GM12801 (cell line): ENCODE measurements around the gene TPD52L1.

Experiments used
- TF ChIP-seq, protein P1 (sequence below): IDR thresholded peaks from one replicate; pipeline ENCODE4 v1.5.1; 2011; ENCODE audit warnings: control low read depth; ENCODE audit not compliant: insufficient read length; ENCODE audit errors: extremely low read depth

TPD52L1 gene

DNA sequence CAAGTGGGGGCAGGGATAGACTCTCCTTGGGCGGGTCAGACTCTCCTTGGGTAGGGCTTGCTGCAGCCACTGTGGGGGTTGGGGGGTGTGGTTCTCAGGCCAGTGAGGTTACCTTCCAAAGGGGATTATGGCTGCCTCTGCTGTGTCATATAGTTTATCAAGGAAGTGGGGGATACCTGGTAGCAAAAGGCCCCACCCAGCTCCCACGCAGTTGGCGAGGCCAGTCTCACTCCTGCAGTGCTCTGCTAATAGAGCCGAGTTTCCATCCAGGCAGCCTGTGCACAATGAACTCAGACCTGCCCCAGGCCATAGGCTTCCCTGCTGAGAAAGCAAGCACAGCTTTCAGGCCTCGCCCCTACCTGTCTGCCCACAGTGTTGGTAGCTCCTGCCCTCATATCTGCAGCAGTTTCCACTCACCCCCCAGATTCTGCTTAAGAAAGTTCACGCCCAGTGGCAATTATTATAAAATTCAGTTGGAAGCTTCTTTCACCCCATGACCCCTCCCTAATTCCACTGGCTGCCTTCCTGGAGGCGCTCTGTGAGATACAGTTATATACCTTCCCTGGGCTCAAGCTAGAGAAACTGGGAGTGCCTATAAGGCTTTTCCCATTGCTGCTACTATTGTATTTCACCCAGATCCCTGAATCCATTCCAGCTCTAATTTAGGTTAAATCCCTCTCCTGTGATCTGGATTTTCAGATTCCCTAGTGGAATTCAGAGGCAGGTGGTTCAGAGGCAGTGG is 92.1 kb downstream of the TPD52L1 start:
- TF ChIP-seq, protein P1, sequence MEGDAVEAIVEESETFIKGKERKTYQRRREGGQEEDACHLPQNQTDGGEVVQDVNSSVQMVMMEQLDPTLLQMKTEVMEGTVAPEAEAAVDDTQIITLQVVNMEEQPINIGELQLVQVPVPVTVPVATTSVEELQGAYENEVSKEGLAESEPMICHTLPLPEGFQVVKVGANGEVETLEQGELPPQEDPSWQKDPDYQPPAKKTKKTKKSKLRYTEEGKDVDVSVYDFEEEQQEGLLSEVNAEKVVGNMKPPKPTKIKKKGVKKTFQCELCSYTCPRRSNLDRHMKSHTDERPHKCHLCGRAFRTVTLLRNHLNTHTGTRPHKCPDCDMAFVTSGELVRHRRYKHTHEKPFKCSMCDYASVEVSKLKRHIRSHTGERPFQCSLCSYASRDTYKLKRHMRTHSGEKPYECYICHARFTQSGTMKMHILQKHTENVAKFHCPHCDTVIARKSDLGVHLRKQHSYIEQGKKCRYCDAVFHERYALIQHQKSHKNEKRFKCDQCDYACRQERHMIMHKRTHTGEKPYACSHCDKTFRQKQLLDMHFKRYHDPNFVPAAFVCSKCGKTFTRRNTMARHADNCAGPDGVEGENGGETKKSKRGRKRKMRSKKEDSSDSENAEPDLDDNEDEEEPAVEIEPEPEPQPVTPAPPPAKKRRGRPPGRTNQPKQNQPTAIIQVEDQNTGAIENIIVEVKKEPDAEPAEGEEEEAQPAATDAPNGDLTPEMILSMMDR, result no peak

DNA sequence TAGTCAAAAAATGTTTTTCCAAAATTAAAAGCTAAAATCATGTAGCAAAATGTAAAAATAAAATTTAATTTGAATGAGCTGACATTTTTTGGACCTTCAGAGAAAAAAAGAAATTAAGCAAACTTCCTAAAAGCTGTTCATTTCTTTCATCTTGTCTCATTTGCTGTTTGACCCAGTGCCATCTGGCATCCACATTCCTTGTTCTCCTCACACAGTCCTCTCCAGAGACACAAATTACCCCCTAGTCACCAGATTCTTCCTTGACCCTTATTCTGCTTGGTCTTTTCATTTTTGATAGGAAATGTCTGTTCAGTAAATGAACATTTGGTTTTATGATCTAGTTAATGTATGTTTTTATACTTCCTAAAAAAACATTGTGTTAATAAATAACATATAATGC is 93.0 kb downstream of the TPD52L1 start:
- TF ChIP-seq, protein P1, result no peak

DNA sequence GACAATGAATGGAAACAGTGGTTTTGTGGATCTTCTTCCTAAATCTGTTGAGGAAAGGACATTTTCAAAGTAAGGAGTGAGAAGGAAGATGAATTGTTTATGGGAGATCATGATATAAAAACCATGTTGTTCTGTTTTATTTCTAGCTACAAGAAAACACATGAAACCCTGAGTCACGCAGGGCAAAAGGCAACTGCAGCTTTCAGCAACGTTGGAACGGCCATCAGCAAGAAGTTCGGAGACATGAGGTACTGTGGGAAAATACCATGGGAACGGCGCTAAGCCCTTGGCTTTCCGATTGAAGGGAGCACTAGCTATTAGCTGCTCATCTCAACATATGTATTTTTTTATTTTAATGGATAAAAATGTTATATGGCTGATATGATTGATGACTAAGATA is 94.6 kb downstream of the TPD52L1 start:
- TF ChIP-seq, protein P1, result no peak

DNA sequence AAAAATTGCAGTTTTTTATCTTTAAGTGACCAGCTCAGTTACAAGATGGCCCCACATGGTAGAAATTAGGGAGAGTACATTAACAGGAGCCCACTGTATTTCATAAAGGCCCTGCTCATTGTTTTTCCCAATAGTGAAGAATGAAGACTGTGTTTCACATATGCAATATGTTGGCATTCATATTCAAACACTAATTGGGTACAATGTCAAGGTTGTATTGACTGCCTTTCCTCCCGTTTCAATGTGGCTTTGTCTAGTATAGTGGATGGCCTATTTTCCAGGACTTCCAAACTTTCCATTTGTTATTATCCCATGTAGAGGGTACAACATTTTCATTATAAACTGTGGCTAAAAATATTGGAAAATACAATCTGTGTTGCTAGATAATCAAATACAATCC is 96.9 kb downstream of the TPD52L1 start:
- TF ChIP-seq, protein P1, result no peak

DNA sequence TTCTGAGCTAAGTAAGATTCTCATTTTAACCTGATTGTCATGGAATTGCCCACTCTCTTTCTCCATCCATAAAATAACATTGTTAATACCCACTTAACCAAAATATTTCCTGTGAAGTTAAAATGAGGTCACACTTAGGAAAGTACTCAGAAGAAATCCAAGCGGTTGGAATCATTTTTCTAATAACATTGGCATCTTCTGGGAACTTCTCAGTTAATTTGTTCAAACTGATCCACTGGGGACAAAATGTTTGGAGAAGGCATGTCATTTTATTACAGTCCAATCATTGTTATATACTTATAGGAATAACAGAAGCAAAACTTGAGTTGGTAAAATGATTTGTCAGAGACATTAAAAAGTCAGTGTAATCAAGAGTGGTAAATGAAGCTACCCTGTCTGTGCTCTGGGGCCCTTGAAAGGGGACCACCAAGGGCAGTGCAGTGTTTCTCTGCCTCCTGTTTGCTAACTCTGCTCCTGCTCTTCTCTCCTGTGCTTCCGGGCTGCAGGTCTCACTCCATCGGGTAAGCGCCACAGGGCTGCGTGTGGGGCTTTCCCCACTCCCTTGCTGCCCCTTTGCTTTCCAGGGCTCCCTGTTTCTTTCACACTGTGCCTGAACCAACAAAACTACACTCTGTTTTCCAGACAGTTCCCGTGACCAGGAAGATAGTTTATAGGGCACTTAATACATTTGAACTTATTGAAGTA is 98.1 kb downstream of the TPD52L1 start:
- TF ChIP-seq, protein P1, result no peak

DNA sequence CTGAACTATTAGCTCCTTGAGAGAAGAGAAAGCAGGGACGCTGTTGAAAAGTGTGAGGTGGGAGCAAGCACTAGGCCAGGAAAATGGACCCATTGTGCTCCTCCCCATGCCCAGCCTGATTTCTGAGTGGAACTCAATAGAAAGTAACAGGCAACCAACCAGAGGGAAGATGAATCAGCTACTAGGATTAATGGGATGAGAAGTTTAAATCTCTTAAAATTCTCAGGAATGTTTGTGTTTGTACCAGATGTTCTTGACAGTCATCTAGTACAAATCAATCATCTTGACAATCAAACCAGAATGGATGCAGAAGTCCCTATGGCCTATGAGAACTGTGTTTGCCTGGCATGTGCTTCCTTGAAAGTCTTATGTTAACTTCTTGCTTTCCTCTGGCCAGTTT is 99.3 kb downstream of the TPD52L1 start:
- TF ChIP-seq, protein P1, result no peak

DNA sequence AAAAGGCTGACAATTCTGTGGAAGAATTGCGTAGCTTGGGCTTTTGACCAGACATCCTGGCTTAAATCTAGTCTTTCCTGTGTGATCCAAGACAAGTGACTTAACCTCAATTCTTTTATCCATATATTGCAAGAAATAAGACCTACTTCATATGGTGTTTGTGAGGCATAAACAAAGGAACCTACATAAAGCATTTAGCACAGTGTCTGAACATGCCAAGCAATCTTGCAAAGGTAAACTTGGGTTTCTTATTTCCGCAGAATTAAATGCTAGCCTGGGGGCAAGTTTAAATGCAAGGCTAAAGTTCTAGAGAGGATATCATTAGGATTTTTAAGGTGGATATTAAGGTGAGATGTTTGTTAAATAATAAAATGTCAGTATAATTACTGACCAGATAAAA is 100.3 kb downstream of the TPD52L1 start:
- TF ChIP-seq, protein P1, result no peak
